Sigmoid colon (tissue), 7 donors: Measurements from ENCODE around the gene CLTCL1. TPM values are rescaled to one million over a fixed set of nuclear protein-coding genes. Genes with fewer than 3 reads are reported as not detected.

Experiments
- DNase-seq: peaks from one replicate; pipeline ENCODE4 v3.0.0-alpha.2; 2019
- H3K27ac ChIP-seq, 4 donors: fragments of 200-600 bp; sonication (generic); one replicate each; pipeline ENCODE4 v1.5.1; 2016 to 2019; ENCODE audit warnings: mild to moderate bottlenecking in 1 of 4
- H3K27me3 ChIP-seq, 3 donors: fragments of 200-600 bp; sonication (generic); one replicate each; pipeline ENCODE4 v1.5.1; 2019; ENCODE audit warnings: mild to moderate bottlenecking in 1 of 3
- H3K36me3 ChIP-seq, 4 donors: fragments of 200-600 bp; sonication (generic); one replicate each; pipeline ENCODE4 v1.5.1; 2016 to 2019
- H3K4me1 ChIP-seq, 4 donors: fragments of 200-600 bp; sonication (generic); one replicate each; pipeline ENCODE4 v1.5.1; 2017 to 2019
- H3K4me3 ChIP-seq, 4 donors: fragments of 200-600 bp; sonication (generic); one replicate each; pipeline ENCODE4 v1.5.1; 2017 to 2019; ENCODE audit warnings: mild to moderate bottlenecking in 2 of 4, moderate library complexity in 1 of 4
- H3K9me3 ChIP-seq, 4 donors: fragments of 200-600 bp in 3 of 4; sonication (generic) in 3 of 4; one replicate each; pipeline versions ENCODE4 v1.5.1 to v1.6.1; 2013 to 2019
- CTCF ChIP-seq, 4 experiments: fragments of 450-650 bp in 3 of 4; fragments of 200-600 bp in 1 of 4; IDR thresholded peaks; one replicate each; pipeline ENCODE4 v1.5.1; 2016 to 2019; ENCODE audit warnings: antibody characterized with exemption in 4 of 4, mild to moderate bottlenecking in 3 of 4, moderate library complexity in 2 of 4
- EP300 ChIP-seq, 4 donors: sonication (generic); formaldehyde crosslinking; IDR thresholded peaks; one replicate each; pipeline ENCODE4 v1.6.1; 2017; ENCODE audit warnings: antibody characterized with exemption in 4 of 4
- POLR2A ChIP-seq, 2 donors: fragments of 450-650 bp; IDR thresholded peaks; one replicate each; pipeline ENCODE4 v1.6.1; 2016; ENCODE audit warnings: antibody characterized with exemption in 2 of 2, mild to moderate bottlenecking in 2 of 2, moderate library complexity in 2 of 2
- POLR2AphosphoS5 ChIP-seq, 4 donors: sonication (generic); formaldehyde crosslinking; IDR thresholded peaks; one replicate each; pipeline ENCODE4 v1.6.1; 2017; ENCODE audit warnings: antibody characterized with exemption in 4 of 4
- WGBS, 2 donors: extraction: QIAGEN DNeasy Blood & Tissue Kit; methylation state at CpG; one replicate each; pipeline ENCODE4 v1.1.7; 2013; 5-methylcytosine and 5-hydroxymethylcytosine counted together
- intact Hi-C: fragments of 100-400 bp; cut with DNase I; formaldehyde crosslinking; loops from one replicate; pipeline ENCODE4 v1.15.1; 2023
- polyA plus RNA-seq, 3 donors: library from polyadenylated mRNA; stranded (reverse); fragments of 200-250 nt; gene quantifications; one replicate each; pipeline ENCODE4 v1.2.3, GENCODE V29; 2013
- total RNA-seq, 4 donors: library from RNA; depleted of rRNA; stranded (reverse); fragments of >200 nt; gene quantifications; one replicate each; pipeline ENCODE4 v1.1.0, GENCODE V29; 2016
- donor health status: healthy with polysubstance abuse.
- donor health status: Bipolar disorder and iron deficiency.
- donor health status: healthy.

Gene CLTCL1
- total and polyA plus RNA-seq, 7 donors, result 0.92 to 5.0 (median 2.4) TPM

- Histone ChIP-seq H3K27me3 (no peaks in the 10 kb centered on the region), H3K27ac (no peak overlapping the region), H3K4me1 (no peaks in the 10 kb centered on the region), H3K36me3 (no peaks in the 10 kb centered on the region), H3K4me3 (no peak overlapping the region), H3K9me3 (no peaks in the 10 kb centered on the region)
- 94 to 95% methylated on average over 5 of the region's 5 CpGs for WGBS, 2 donors
- intact Hi-C loops, result no loop called here
- DNase-seq, result no peak
- TF ChIP-seq POLR2AphosphoS5 (IDR thresholded peaks at IDR 0.05) (no peak), CTCF (IDR thresholded peaks at IDR 0.05) (no peak), POLR2A (IDR thresholded peaks at IDR 0.05) (no peak)
These were observed 13.0 kb upstream of the CLTCL1 start for GRCh38 chr22:19304547-19304946.

- no peak for DNase-seq
- no peaks in the 10 kb centered on the region for H3K9me3 ChIP-seq
- 71 to 82% methylated on average over 1 of the region's 1 CpG for WGBS, 2 donors
- H3K36me3 ChIP-seq, result no peaks in the 10 kb centered on the region
- no peaks in the 10 kb centered on the region for H3K4me1 ChIP-seq
- no peaks in the 10 kb centered on the region for H3K27me3 ChIP-seq
- intact Hi-C loops, result no loop called here
- H3K4me3 ChIP-seq, result no peak overlapping the region
- no peak for TF ChIP-seq CTCF (IDR thresholded peaks at IDR 0.05)
- TF ChIP-seq POLR2AphosphoS5 (IDR thresholded peaks at IDR 0.05), result no peak
- H3K27ac ChIP-seq, result no peak overlapping the region
These were observed 12.3 kb upstream of the CLTCL1 start for GRCh38 chr22:19303785-19304184.

GRCh38 chr22:19295733-19296132 lies 4.2 kb upstream of the CLTCL1 start:
- H3K27me3 ChIP-seq, result no peaks in the 10 kb centered on the region
- peaks cover 0 to 15% (median 10%) of the 10 kb centered on the region in 4 donors for H3K4me1 ChIP-seq
- no peaks in the 10 kb centered on the region for H3K9me3 ChIP-seq
- no peaks in the 10 kb centered on the region for H3K36me3 ChIP-seq
- intact Hi-C loops, result loop anchor here (10.0 kb wide), 2 partner anchors 139 to 151 kb away; partner anchors contain the start of genes ESS2, HIRA and MRPL40
- no peak for TF ChIP-seq POLR2AphosphoS5 (IDR thresholded peaks at IDR 0.05)
- no peak overlapping the region for H3K4me3 ChIP-seq
- H3K27ac ChIP-seq, result no peak overlapping the region
- no peak for DNase-seq

GRCh38 chr22:19292458-19293230 lies 1.1 kb upstream of the CLTCL1 start:
- DNase-seq, result no peak

GRCh38 chr22:19291218-19291579 lies 320 bp downstream of the CLTCL1 start:
- H3K4me3 ChIP-seq, result peak overlapping the region; percentile 80 to 95 (median 88)
- H3K27ac ChIP-seq, result peak overlapping the region; percentile 70 to 82 (median 76)
- intact Hi-C loops, result loop anchor here (2.0 to 10.0 kb wide), 3 partner anchors 112 to 146 kb away; partner anchors contain the start of genes ESS2, HIRA, MRPL40 and SLC25A1
- peaks cover 0 to 23% (median 13%) of the 10 kb centered on the region in 4 donors for H3K4me1 ChIP-seq
- WGBS, 2 donors, result 0% methylated on average over 41 of the region's 41 CpGs
- no peaks in the 10 kb centered on the region for H3K9me3 ChIP-seq
- peak; percentile 73 for DNase-seq
- TF ChIP-seq EP300 (IDR thresholded peaks at IDR 0.05), result no peak
- no peak for TF ChIP-seq CTCF (IDR thresholded peaks at IDR 0.05)
- TF ChIP-seq POLR2A (IDR thresholded peaks at IDR 0.05), result no peak
- TF ChIP-seq POLR2AphosphoS5 (IDR thresholded peaks at IDR 0.05), result no peak
- no peaks in the 10 kb centered on the region for H3K36me3 ChIP-seq
- H3K27me3 ChIP-seq, result no peaks in the 10 kb centered on the region

More at GRCh38 chr22:19292458-19293230, 1.1 kb upstream of the CLTCL1 start:
- TF ChIP-seq POLR2A (IDR thresholded peaks at IDR 0.05), result no peak
- TF ChIP-seq EP300 (IDR thresholded peaks at IDR 0.05), result no peak
- TF ChIP-seq CTCF (IDR thresholded peaks at IDR 0.05), result no peak
- TF ChIP-seq POLR2AphosphoS5 (IDR thresholded peaks at IDR 0.05), result peak in 1 of 4 donors; percentile 31
- Histone ChIP-seq H3K36me3 (no peaks in the 10 kb centered on the region), H3K4me1 (peaks cover 0 to 23% (median 13%) of the 10 kb centered on the region in 4 donors), H3K4me3 (peak overlapping the region; percentile 80 to 95 (median 88)), H3K27ac (peak overlapping the region; percentile 64 to 82 (median 76)), H3K9me3 (no peaks in the 10 kb centered on the region), H3K27me3 (no peaks in the 10 kb centered on the region)
- intact Hi-C loops, result loop anchor here (10.0 kb wide), 2 partner anchors 142 to 148 kb away; partner anchors contain the start of genes ESS2, HIRA and MRPL40
- 28 to 76% methylated on average over 23 of the region's 23 CpGs for WGBS, 2 donors
